Breast epithelium (tissue), 3 donors: Measurements from ENCODE around the gene SLC25A6.

Source experiments
- CTCF ChIP-seq, 3 donors: fragments of 450-650 bp; IDR thresholded peaks; one replicate each; pipeline ENCODE4 v1.5.1; 2016 to 2017; ENCODE audit warnings: antibody characterized with exemption in 3 of 3, mild to moderate bottlenecking in 3 of 3, moderate library complexity in 3 of 3
- POLR2AphosphoS5 ChIP-seq, 3 donors: sonication (generic); formaldehyde crosslinking; IDR thresholded peaks; one replicate each; pipeline ENCODE4 v1.6.1; 2017; ENCODE audit warnings: antibody characterized with exemption in 3 of 3

GRCh38 chrX:1422135-1422465, 30.2 kb upstream of the SLC25A6 start:
- TF ChIP-seq POLR2AphosphoS5 (IDR thresholded peaks at IDR 0.05) (no peak), CTCF (IDR thresholded peaks at IDR 0.05) (no peak)
